Smooth muscle cell (in vitro differentiated cells): ENCODE data around the gene NOP9. TPM values are rescaled to one million over a fixed set of nuclear protein-coding genes. Genes with fewer than 3 reads are reported as not detected.

Source experiments
- DNase-seq: peaks from one replicate; lab custom pipeline; 2025; ENCODE audit not compliant: unreplicated experiment; lab: John Stamatoyannopoulos, UW
- H2AFZ ChIP-seq: fragments of 200-600 bp; sonication (generic); 2 replicates; pipeline ENCODE4 v1.6.0; 2016; ENCODE audit warnings: antibody characterized with exemption, low read depth, mild to moderate bottlenecking
- H3F3A ChIP-seq: fragments of 200-600 bp; sonication (generic); 2 replicates; pipeline ENCODE4 v1.6.0; 2017; ENCODE audit warnings: antibody characterized with exemption, low read depth
- H3K27ac ChIP-seq: fragments of 200-600 bp; sonication (generic); 2 replicates; pipeline ENCODE4 v1.5.1; 2016; ENCODE audit warnings: low read depth, mild to moderate bottlenecking
- H3K27me3 ChIP-seq: fragments of 200-600 bp; sonication (generic); 2 replicates; pipeline ENCODE4 v1.6.1; 2016; ENCODE audit warnings: low read depth, mild to moderate bottlenecking
- H3K36me3 ChIP-seq: fragments of 200-600 bp; sonication (generic); 2 replicates; pipeline ENCODE4 v1.5.1; 2016; ENCODE audit warnings: low read depth
- H3K4me1 ChIP-seq: fragments of 200-600 bp; sonication (generic); 2 replicates; pipeline ENCODE4 v1.5.1; 2016; ENCODE audit warnings: low read depth
- H3K4me2 ChIP-seq: fragments of 200-600 bp; sonication (generic); 2 replicates; pipeline ENCODE4 v1.6.0; 2016; ENCODE audit warnings: mild to moderate bottlenecking
- H3K4me3 ChIP-seq: fragments of 200-600 bp; sonication (generic); 2 replicates; pipeline ENCODE4 v1.5.1; 2016; ENCODE audit warnings: mild to moderate bottlenecking
- H3K79me2 ChIP-seq: fragments of 200-600 bp; sonication (generic); 2 replicates; pipeline ENCODE4 v1.6.0; 2016; ENCODE audit warnings: low read depth, mild to moderate bottlenecking
- H3K9ac ChIP-seq: fragments of 200-600 bp; sonication (generic); 2 replicates; pipeline ENCODE4 v1.6.0; 2016; ENCODE audit warnings: low read depth
- H3K9me3 ChIP-seq: fragments of 200-600 bp; sonication (generic); replicated peaks from 2 replicates; pipeline ENCODE4 v1.5.1; 2016; ENCODE audit warnings: low read depth
- H4K20me1 ChIP-seq: fragments of 200-600 bp; sonication (generic); 2 replicates; pipeline ENCODE4 v1.6.0; 2016; ENCODE audit warnings: low read depth
- CTCF ChIP-seq: fragments of 200-600 bp; sonication (generic); IDR thresholded peaks from 2 replicates; pipeline ENCODE4 v1.5.1; 2017; ENCODE audit warnings: borderline replicate concordance, mild to moderate bottlenecking, antibody characterized with exemption; ENCODE audit not compliant: insufficient read depth, poor library complexity, severe bottlenecking
- WGBS: methylation state at CpG from one replicate; pipeline ENCODE4 v1.1.7; 2016; ENCODE audit warnings: low lambda C conversion rate; 5-methylcytosine and 5-hydroxymethylcytosine counted together
- polyA plus RNA-seq: library from polyadenylated mRNA; unstranded; fragments of >200 nt; fragmentation: Nextera tagmentation; extraction: Ambion mirVana; gene quantifications from 2 replicates; pipeline ENCODE4 v1.2.1, GENCODE V29; 2016
- total RNA-seq: library from RNA; depleted of rRNA; stranded (reverse); fragments of >200 nt; gene quantifications from 2 replicates; pipeline ENCODE4 v1.2.3, GENCODE V29; 2014

Gene NOP9
- total and polyA plus RNA-seq, 2 experiments from 2014 or later, result 3.3 to 9.3 TPM

- H3K79me2 ChIP-seq, result no peaks in the 10 kb centered on the region
- H3K4me3 ChIP-seq, result no peak overlapping the region
- H3K9ac ChIP-seq, result no peak overlapping the region
- no peaks in the 10 kb centered on the region for H3K36me3 ChIP-seq
- WGBS, result 85% methylated on average over 6 of the region's 6 CpGs
- H4K20me1 ChIP-seq, result no peaks in the 10 kb centered on the region
- no peak overlapping the region for H2AFZ ChIP-seq
- H3F3A ChIP-seq, result no peaks in the 10 kb centered on the region
- H3K27me3 ChIP-seq, result no peaks in the 10 kb centered on the region
- no peak overlapping the region for H3K4me2 ChIP-seq
- no peak overlapping the region for H3K27ac ChIP-seq
- H3K9me3 ChIP-seq, result no peaks in the 10 kb centered on the region
- no peaks in the 10 kb centered on the region for H3K4me1 ChIP-seq
- no peak for DNase-seq
- TF ChIP-seq CTCF, result no peak
These were observed 24.4 kb downstream of the NOP9 start for GRCh38 chr14:24324024-24324423.

GRCh38 chr14:24325041-24325530 is 25.4 kb downstream of the NOP9 start:
- H3F3A ChIP-seq, result no peaks in the 10 kb centered on the region
- WGBS, result 87% methylated on average over 5 of the region's 5 CpGs
- H4K20me1 ChIP-seq, result no peaks in the 10 kb centered on the region

GRCh38 chr14:24325963-24326362 is 26.3 kb downstream of the NOP9 start:
- H3K79me2 ChIP-seq, result no peaks in the 10 kb centered on the region
- WGBS, result 84% methylated on average over 9 of the region's 9 CpGs
- no peaks in the 10 kb centered on the region for H3F3A ChIP-seq
- H2AFZ ChIP-seq, result no peak overlapping the region
- H3K4me2 ChIP-seq, result no peak overlapping the region
- H3K36me3 ChIP-seq, result no peaks in the 10 kb centered on the region
- no peak for DNase-seq
- H3K9me3 ChIP-seq, result no peaks in the 10 kb centered on the region
- H4K20me1 ChIP-seq, result no peaks in the 10 kb centered on the region
- H3K4me3 ChIP-seq, result no peak overlapping the region
- no peaks in the 10 kb centered on the region for H3K27me3 ChIP-seq
- no peaks in the 10 kb centered on the region for H3K4me1 ChIP-seq
- TF ChIP-seq CTCF, result no peak
- no peak overlapping the region for H3K27ac ChIP-seq
- H3K9ac ChIP-seq, result no peak overlapping the region

More at GRCh38 chr14:24325041-24325530, 25.4 kb downstream of the NOP9 start:
- H3K27ac ChIP-seq, result no peak overlapping the region
- no peak for TF ChIP-seq CTCF
- H3K36me3 ChIP-seq, result no peaks in the 10 kb centered on the region
- H3K27me3 ChIP-seq, result no peaks in the 10 kb centered on the region
- H3K4me3 ChIP-seq, result no peak overlapping the region
- H3K9ac ChIP-seq, result no peak overlapping the region
- no peaks in the 10 kb centered on the region for H3K4me1 ChIP-seq
- no peak overlapping the region for H2AFZ ChIP-seq
- no peak overlapping the region for H3K4me2 ChIP-seq
- DNase-seq, result no peak
- no peaks in the 10 kb centered on the region for H3K9me3 ChIP-seq
- H3K79me2 ChIP-seq, result no peaks in the 10 kb centered on the region

- no peak for DNase-seq
- Histone ChIP-seq H3K27ac (no peak overlapping the region), H3K4me3 (no peak overlapping the region), H3K27me3 (peaks cover 1% of the 10 kb centered on the region), H3K4me1 (no peaks in the 10 kb centered on the region), H3K36me3 (no peaks in the 10 kb centered on the region), H2AFZ (no peak overlapping the region), H3F3A (no peaks in the 10 kb centered on the region), H3K9me3 (no peaks in the 10 kb centered on the region), H3K4me2 (no peak overlapping the region), H3K9ac (no peak overlapping the region), H3K79me2 (no peaks in the 10 kb centered on the region), H4K20me1 (no peaks in the 10 kb centered on the region)
- WGBS, result 96% methylated on average over 2 of the region's 2 CpGs
- no peak for TF ChIP-seq CTCF
These were observed 27.7 kb downstream of the NOP9 start for GRCh38 chr14:24327303-24327702.
